Body of pancreas (tissue), 4 donors: ENCODE data around the gene COP1.
"Not testable (repeated sequence)": the region's sequence is repeated elsewhere in the genome, so short reads cannot be mapped to it uniquely, and the experiment has no call there.

Source experiments
- CTCF ChIP-seq, 7 experiments: fragments of 450-650 bp in 4 of 7; fragments of 200-600 bp in 3 of 7; sonication (generic) in 3 of 7; IDR thresholded peaks; one replicate each; pipeline ENCODE4 v1.5.1; 2016 to 2019; ENCODE audit warnings: antibody characterized with exemption in 7 of 7
- POLR2A ChIP-seq, 3 donors: fragments of 450-650 bp; IDR thresholded peaks; one replicate each; pipeline ENCODE4 v1.6.1; 2016; ENCODE audit warnings: antibody characterized with exemption in 3 of 3, mild to moderate bottlenecking in 2 of 3

GRCh38 chr1:176204655-176205054 lies 2.4 kb downstream of the COP1 start:
- TF ChIP-seq CTCF, POLR2A (IDR thresholded peaks at IDR 0.05): not testable (repeated sequence)
